ENCODE measurements around the gene TM4SF18. TPM values are rescaled to one million over a fixed set of nuclear protein-coding genes. Genes with fewer than 3 reads are reported as not detected.
"Not testable (repeated sequence)": the region's sequence is repeated elsewhere in the genome, so short reads cannot be mapped to it uniquely, and the experiment has no call there.

TM4SF18 gene
- total RNA-seq = 10 to 100 TPM in 2 of 3 donors, 1 to 10 TPM in 1; 7.2 to 43.8 (median 25.9) TPM

GRCh38 chr3:149333176-149333859 is at the start of gene TM4SF18:
Gene TM4SF18, minus strand, starts transcription at chr3:149333636. Its CDS starts 254 bp downstream, at chr3:149333382.
- Histone ChIP-seq H3K36me3 (no peaks in the 10 kb centered on the region), H3K4me3 (peak within 1 kb of the TSS in 2 of 3 donors; percentile 21 to 52), H3K9me3 (no peaks in the 10 kb centered on the region), H3K27ac (peak within 1 kb of the TSS; percentile 56 to 74), H3K27me3 (no peaks in the 10 kb centered on the region), H3K4me1 (no peaks in the 10 kb centered on the region)
- intact Hi-C loops (cut with DNase I; ENCODE audit: low total_unique reads) = no loop called here
- no peak for TF ChIP-seq CTCF (IDR thresholded peaks at IDR 0.05)
- no peak for TF ChIP-seq POLR2AphosphoS5 (IDR thresholded peaks at IDR 0.05)
- no peak for TF ChIP-seq POLR2A (IDR thresholded peaks at IDR 0.05)
- no peak for DNase-seq (ENCODE audit: low spot score in 2 of 2)

- intact Hi-C loops (cut with DNase I; ENCODE audit: low total_unique reads) = no loop called here
- TF ChIP-seq POLR2A (IDR thresholded peaks at IDR 0.05) (no peak), POLR2AphosphoS5 (IDR thresholded peaks at IDR 0.05) (no peak), CTCF (IDR thresholded peaks at IDR 0.05) (no peak)
- no peaks in the 10 kb centered on the region for H3K9me3 ChIP-seq
- H3K27ac ChIP-seq = no peak overlapping the region
- no peaks in the 10 kb centered on the region for H3K27me3 ChIP-seq
- no peaks in the 10 kb centered on the region for H3K36me3 ChIP-seq
- H3K4me1 ChIP-seq = peaks cover 0 to 12% of the 10 kb centered on the region in 2 donors
- DNase-seq (ENCODE audit: low spot score in 2 of 2) = no peak
- no peak overlapping the region for H3K4me3 ChIP-seq
Observed at GRCh38 chr3:149382518-149382917, 49.1 kb upstream of the TM4SF18 start.

- no peak for DNase-seq (ENCODE audit: low spot score in 2 of 2)
- Histone ChIP-seq H3K9me3 (no peaks in the 10 kb centered on the region), H3K4me1 (peaks cover 0 to 12% of the 10 kb centered on the region in 2 donors), H3K27me3 (no peaks in the 10 kb centered on the region), H3K27ac (peak overlapping the region in 1 of 2 donors; percentile 19), H3K4me3 (no peak overlapping the region), H3K36me3 (no peaks in the 10 kb centered on the region)
- no peak for TF ChIP-seq POLR2A (IDR thresholded peaks at IDR 0.05)
- TF ChIP-seq CTCF (IDR thresholded peaks at IDR 0.05) = no peak
- TF ChIP-seq POLR2AphosphoS5 (IDR thresholded peaks at IDR 0.05) = no peak
- intact Hi-C loops (cut with DNase I; ENCODE audit: low total_unique reads) = no loop called here
Observed at GRCh38 chr3:149382101-149382467, 48.6 kb upstream of the TM4SF18 start.

GRCh38 chr3:149381173-149382100 is 48.0 kb upstream of the TM4SF18 start:
- Histone ChIP-seq H3K36me3 (no peaks in the 10 kb centered on the region), H3K27me3 (no peaks in the 10 kb centered on the region), H3K9me3 (no peaks in the 10 kb centered on the region), H3K4me1 (peaks cover 0 to 12% of the 10 kb centered on the region in 2 donors), H3K4me3 (no peak overlapping the region), H3K27ac (peak overlapping the region in 1 of 2 donors; percentile 19)
- TF ChIP-seq POLR2A (IDR thresholded peaks at IDR 0.05) (no peak), CTCF (IDR thresholded peaks at IDR 0.05) (no peak), POLR2AphosphoS5 (IDR thresholded peaks at IDR 0.05) (no peak)
- DNase-seq (ENCODE audit: low spot score in 2 of 2) = no peak
- intact Hi-C loops (cut with DNase I; ENCODE audit: low total_unique reads) = no loop called here

- H3K4me1 ChIP-seq; H3K4me3 ChIP-seq; H3K9me3 ChIP-seq; H3K36me3 ChIP-seq; H3K27me3 ChIP-seq; DNase-seq (ENCODE audit: low spot score in 2 of 2); intact Hi-C loops (cut with DNase I; ENCODE audit: low total_unique reads): not testable (repeated sequence)
- H3K27ac ChIP-seq = peak overlapping the region; percentile 85 to 96
Observed at GRCh38 chr3:149380220-149380619, 46.8 kb upstream of the TM4SF18 start.

Data from breast epithelium (tissue), 4 donors.